Activated naive CD8-positive, alpha-beta T cell treated with anti-CD3 and anti-CD28 coated beads, Interleukin-2, amount 50 U/mL, for 16 hours (primary cell): ENCODE results near the gene TIMP2.
"Not testable (repeated sequence)": the region's sequence is repeated elsewhere in the genome, so short reads cannot be mapped to it uniquely, and the experiment has no call there.

Source experiments
- DNase-seq: peaks from one replicate; pipeline ENCODE4 v3.0.0-alpha.2; 2020; ENCODE audit warnings: low read depth, low spot score

Gene TIMP2

GRCh38 chr17:78925234-78925633 is at the start of gene TIMP2:
TSS of gene TIMP2 (minus strand) at chr17:78925387. CDS start at chr17:78925088, 299 bp downstream.
- DNase-seq = peak; percentile 29

- DNase-seq = no peak
These were observed 48.8 kb upstream of the TIMP2 start for GRCh38 chr17:78973792-78974520.

- DNase-seq = no peak
These were observed 48.0 kb upstream of the TIMP2 start for GRCh38 chr17:78973196-78973595.

- no peak for DNase-seq
These were observed 47.4 kb upstream of the TIMP2 start for GRCh38 chr17:78972507-78973105.

- DNase-seq = no peak
These were observed 46.7 kb upstream of the TIMP2 start for GRCh38 chr17:78971756-78972506.

- peak; percentile 65 for DNase-seq
These were observed 45.9 kb upstream of the TIMP2 start for GRCh38 chr17:78970834-78971755.

- no peak for DNase-seq
These were observed 44.7 kb upstream of the TIMP2 start for GRCh38 chr17:78969865-78970264.

GRCh38 chr17:78967782-78968362 is 42.7 kb upstream of the TIMP2 start:
- DNase-seq = no peak

GRCh38 chr17:78966910-78967600 is 41.9 kb upstream of the TIMP2 start:
- DNase-seq = no peak

- DNase-seq = no peak
These were observed 41.1 kb upstream of the TIMP2 start for GRCh38 chr17:78966123-78966813.

- DNase-seq = no peak
These were observed 40.3 kb upstream of the TIMP2 start for GRCh38 chr17:78965491-78965924.

- DNase-seq = no peak
These were observed 38.2 kb upstream of the TIMP2 start for GRCh38 chr17:78963378-78963777.

GRCh38 chr17:78962984-78963348 is 37.8 kb upstream of the TIMP2 start:
- not testable (repeated sequence) for DNase-seq

GRCh38 chr17:78962345-78962983 is 37.3 kb upstream of the TIMP2 start:
- DNase-seq = no peak

- DNase-seq = no peak
These were observed 36.4 kb upstream of the TIMP2 start for GRCh38 chr17:78961571-78961970.

GRCh38 chr17:78960928-78961327 is 35.7 kb upstream of the TIMP2 start:
- DNase-seq = no peak

GRCh38 chr17:78959803-78960202 is 34.6 kb upstream of the TIMP2 start:
- DNase-seq = no peak

- no peak for DNase-seq
These were observed 33.5 kb upstream of the TIMP2 start for GRCh38 chr17:78958641-78959127.

GRCh38 chr17:78957128-78957527 is 31.9 kb upstream of the TIMP2 start:
- DNase-seq = no peak
